ENCODE results near the gene USP34.

Gene USP34

DNA sequence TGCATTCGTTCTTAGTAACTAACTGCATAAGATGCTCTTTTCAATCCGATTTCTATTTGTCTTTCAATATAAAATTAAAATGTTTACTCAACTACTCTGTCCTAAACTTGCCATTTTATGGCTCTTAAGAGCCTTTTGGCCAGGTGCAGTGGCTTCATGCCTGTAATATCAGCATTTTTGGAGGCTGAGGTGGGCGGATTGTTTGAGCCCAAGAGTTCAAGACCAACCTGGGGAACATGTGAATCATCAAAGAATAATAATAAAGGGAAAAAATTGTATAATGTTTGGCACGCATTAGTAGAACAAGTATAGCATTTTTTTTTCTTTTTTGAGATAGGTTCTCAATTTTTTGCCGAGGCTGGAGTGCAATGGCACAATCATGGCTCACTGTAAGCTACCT is 216.4 kb downstream of the USP34 start:
- Histone ChIP-seq H3K36me3 (ENCODE audit: low read length) (peaks cover 69% of the 10 kb centered on the region), H2AFZ (ENCODE audit: low read depth, low read length, severe bottlenecking) (no peak overlapping the region), H3K9me2 (replicated peaks; ENCODE audit: insufficient read depth, low read length) (no peaks in the 10 kb centered on the region)

DNA sequence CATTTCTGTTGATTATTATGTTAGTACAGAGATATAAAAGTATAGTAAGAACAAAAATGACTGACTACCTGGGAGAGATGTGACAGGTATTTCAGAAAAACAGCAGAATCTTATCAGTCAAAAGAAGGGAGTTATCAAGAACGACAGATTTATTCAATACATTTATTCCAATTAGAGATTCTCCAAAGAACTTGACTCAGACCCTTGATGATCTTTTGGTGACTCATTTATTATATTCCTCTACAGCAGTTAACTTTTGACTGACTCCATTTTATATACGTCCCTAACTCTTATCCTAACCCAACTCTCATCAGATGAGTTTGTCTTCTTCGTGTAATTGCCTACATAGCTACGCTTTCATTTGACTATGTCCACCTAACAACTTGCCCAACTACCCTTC is 217.8 kb downstream of the USP34 start:
- peaks cover 76% of the 10 kb centered on the region for H3K36me3 ChIP-seq (ENCODE audit: low read length)
- H3K27ac ChIP-seq (ENCODE audit: low read depth, low read length), result no peak overlapping the region
- H3K4me3 ChIP-seq (ENCODE audit: insufficient read depth, low read length, poor library complexity, severe bottlenecking), result no peak overlapping the region
- no peaks in the 10 kb centered on the region for H4K20me1 ChIP-seq (ENCODE audit: low read depth, low read length)
- no peak overlapping the region for H3K9ac ChIP-seq (ENCODE audit: low read length)
- no peak overlapping the region for H2AFZ ChIP-seq (ENCODE audit: low read depth, low read length, severe bottlenecking)
- no peak for TF ChIP-seq EZH2phosphoT487 (conservative IDR thresholded peaks at IDR 0.05; ENCODE audit: low read length)
- no peak for TF ChIP-seq CTCF (IDR thresholded peaks at IDR 0.05; ENCODE audit: insufficient read depth, low read length, poor library complexity, severe bottlenecking)
- H3F3A ChIP-seq (ENCODE audit: insufficient read depth), result peaks cover 20% of the 10 kb centered on the region; the same call in 1 of the 2 replicates
- H3K9me3 ChIP-seq (ENCODE audit: insufficient read depth, low read length), result no peaks in the 10 kb centered on the region
- no peak overlapping the region for H3K4me2 ChIP-seq (ENCODE audit: low read depth, low read length, poor library complexity, severe bottlenecking)
- H3K27me3 ChIP-seq (ENCODE audit: low read length), result no peaks in the 10 kb centered on the region
- H3K9me2 ChIP-seq (replicated peaks; ENCODE audit: insufficient read depth, low read length), result no peaks in the 10 kb centered on the region
- no peaks in the 10 kb centered on the region for H3K79me2 ChIP-seq (ENCODE audit: insufficient read depth, low read length)

More for the DNA sequence above, 216.4 kb downstream of the USP34 start:
- no peaks in the 10 kb centered on the region for H3K79me2 ChIP-seq (ENCODE audit: insufficient read depth, low read length)
- peaks cover 14% of the 10 kb centered on the region; the same call in 1 of the 2 replicates for H3F3A ChIP-seq (ENCODE audit: insufficient read depth)
- no peak overlapping the region for H3K9ac ChIP-seq (ENCODE audit: low read length)
- no peak overlapping the region for H3K4me3 ChIP-seq (ENCODE audit: insufficient read depth, low read length, poor library complexity, severe bottlenecking)
- no peak overlapping the region for H3K4me2 ChIP-seq (ENCODE audit: low read depth, low read length, poor library complexity, severe bottlenecking)
- TF ChIP-seq CTCF (IDR thresholded peaks at IDR 0.05; ENCODE audit: insufficient read depth, low read length, poor library complexity, severe bottlenecking) (no peak), EZH2phosphoT487 (conservative IDR thresholded peaks at IDR 0.05; ENCODE audit: low read length) (no peak)
- H3K27ac ChIP-seq (ENCODE audit: low read depth, low read length), result no peak overlapping the region
- H4K20me1 ChIP-seq (ENCODE audit: low read depth, low read length), result no peaks in the 10 kb centered on the region
- H3K9me3 ChIP-seq (ENCODE audit: insufficient read depth, low read length), result no peaks in the 10 kb centered on the region
- H3K27me3 ChIP-seq (ENCODE audit: low read length), result no peaks in the 10 kb centered on the region

DNA sequence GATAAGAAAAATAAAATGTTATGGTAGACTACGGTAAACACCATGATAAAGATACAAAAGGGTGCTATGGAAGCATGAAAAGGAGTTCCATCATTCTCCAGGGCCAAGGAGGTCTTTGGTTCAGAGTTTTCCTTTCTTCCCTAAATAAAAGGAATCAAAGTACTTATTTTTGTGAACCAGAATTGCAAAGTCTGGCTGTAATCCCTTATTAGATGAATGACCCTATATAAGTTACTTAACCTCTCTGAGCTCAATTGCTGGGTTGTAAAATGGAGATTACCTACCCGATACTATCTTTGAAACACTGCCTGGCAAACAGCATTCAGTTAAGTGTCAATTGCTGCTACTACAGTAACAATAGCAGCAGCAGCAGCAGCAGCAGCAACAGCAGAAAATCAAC is 218.9 kb downstream of the USP34 start:
- Histone ChIP-seq H3K4me2 (ENCODE audit: low read depth, low read length, poor library complexity, severe bottlenecking) (no peak overlapping the region), H3K36me3 (ENCODE audit: low read length) (peaks cover 75% of the 10 kb centered on the region), H3F3A (ENCODE audit: insufficient read depth) (peaks cover 23% of the 10 kb centered on the region; the same call in 1 of the 2 replicates), H3K9me2 (replicated peaks; ENCODE audit: insufficient read depth, low read length) (no peaks in the 10 kb centered on the region), H3K9ac (ENCODE audit: low read length) (no peak overlapping the region), H3K9me3 (ENCODE audit: insufficient read depth, low read length) (no peaks in the 10 kb centered on the region), H3K27me3 (ENCODE audit: low read length) (no peaks in the 10 kb centered on the region), H2AFZ (ENCODE audit: low read depth, low read length, severe bottlenecking) (no peak overlapping the region), H3K79me2 (ENCODE audit: insufficient read depth, low read length) (no peaks in the 10 kb centered on the region), H3K4me3 (ENCODE audit: insufficient read depth, low read length, poor library complexity, severe bottlenecking) (no peak overlapping the region), H4K20me1 (ENCODE audit: low read depth, low read length) (no peaks in the 10 kb centered on the region), H3K27ac (ENCODE audit: low read depth, low read length) (no peak overlapping the region)
- no peak for TF ChIP-seq CTCF (IDR thresholded peaks at IDR 0.05; ENCODE audit: insufficient read depth, low read length, poor library complexity, severe bottlenecking)
- TF ChIP-seq EZH2phosphoT487 (conservative IDR thresholded peaks at IDR 0.05; ENCODE audit: low read length), result no peak

Data from SU-DHL-6 (cell line).